Measurements from ENCODE around the gene TMCC3. TPM values are rescaled to one million over a fixed set of nuclear protein-coding genes. Genes with fewer than 3 reads are reported as not detected.

The TMCC3 gene
- total and polyA plus RNA-seq, 9 of the 15 experiments (the other 6 are each of a cell fraction or from before 2014, with no cell fraction given): not detected

DNA sequence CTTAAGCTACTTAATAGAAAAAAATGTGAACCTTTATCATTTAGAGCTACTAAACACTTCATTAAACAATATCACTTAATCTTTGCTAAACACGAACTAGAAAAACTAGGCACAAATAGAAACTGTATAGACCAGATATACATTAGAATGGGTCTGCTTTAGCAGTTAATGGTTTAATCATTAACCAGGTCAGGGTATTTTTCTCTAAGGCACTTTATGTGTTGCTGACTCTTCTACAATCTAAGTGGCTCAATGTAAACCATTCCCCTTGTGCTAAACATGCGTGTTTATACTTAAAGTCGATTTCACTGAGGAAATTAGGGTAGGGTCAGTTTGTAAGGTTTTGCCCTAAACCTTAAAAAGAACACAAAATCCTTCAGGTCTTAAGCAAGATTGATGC lies 29.7 kb downstream of the TMCC3 start (continued):
- no peak for TF ChIP-seq AFF4 (CRISPR knock-in tag; IDR thresholded peaks at IDR 0.05)

DNA sequence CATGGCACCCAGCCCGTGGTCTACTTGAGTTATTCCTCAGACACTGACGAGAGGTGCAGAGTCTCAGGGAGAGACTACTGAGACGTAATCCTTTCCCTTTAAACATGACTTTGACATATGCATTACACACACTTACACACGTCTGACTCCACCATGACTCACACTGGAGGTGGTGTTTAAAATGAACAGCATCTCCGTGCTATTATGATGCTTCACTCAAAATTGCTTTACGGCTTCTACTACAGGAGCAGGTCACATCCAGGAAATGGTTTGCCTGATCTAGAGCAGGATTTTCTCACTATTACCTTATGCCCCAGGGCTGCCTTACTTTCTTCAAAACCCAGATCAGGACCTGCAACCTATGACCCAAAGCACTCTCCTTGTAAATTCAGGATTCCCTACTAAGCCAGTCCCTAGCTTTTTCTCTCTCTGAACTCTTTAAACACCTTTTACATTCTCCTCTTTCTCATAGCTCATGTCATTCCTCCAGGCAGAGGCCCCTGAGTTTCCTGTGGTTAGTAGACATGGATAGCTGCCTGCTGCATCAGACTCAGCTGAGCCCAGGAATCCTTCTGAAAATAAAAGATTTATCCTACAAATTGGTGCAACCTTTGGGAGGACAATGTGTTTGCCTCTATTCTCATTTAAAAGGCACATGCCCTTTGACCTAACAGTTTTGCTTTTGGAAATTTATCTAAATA lies 31.2 kb downstream of the TMCC3 start:
- H4K20me1 ChIP-seq (replicated peaks; ENCODE audit: control insufficient read depth, insufficient read depth, low read length): peaks cover 12% of the 10 kb centered on the region
- no peak overlapping the region for H3K4me3 ChIP-seq
- no peaks in the 10 kb centered on the region for H3K79me2 ChIP-seq (ENCODE audit: control insufficient read depth, insufficient read depth, low read length)
- no peak overlapping the region for H3K27ac ChIP-seq (ENCODE audit: extremely low read depth, low read depth, low read length)
- H3K9ac ChIP-seq (ENCODE audit: insufficient read depth in 1 of 2, low read depth in 2 of 2, low read length in 2 of 2): no peak overlapping the region
- POLR2A ChIA-PET: no interaction called here
- peak; percentile 45; the same call in 1 of the 2 replicates for TF ChIP-seq FOSL1 (tag; conservative IDR thresholded peaks at IDR 0.05)
- no peak for TF ChIP-seq ZNF695 (CRISPR knock-in tag; IDR thresholded peaks at IDR 0.05)
- H3K4me1 ChIP-seq (replicated peaks in 1 of 2; ENCODE audit: control insufficient read depth in 2 of 2, insufficient read depth in 2 of 2, low read length in 2 of 2): peaks cover 9 to 18% of the 10 kb centered on the region in 2 experiments; a peak in 4 of 5 replicates
- no TSS peak for BruUV-seq (replicated peaks)
- H2AFZ ChIP-seq (ENCODE audit: low read depth, low read length): no peak overlapping the region
- H3K27me3 ChIP-seq (ENCODE audit: control insufficient read depth in 2 of 2, insufficient read depth in 2 of 2, low read length in 2 of 2): peaks cover 3 to 18% of the 10 kb centered on the region in 2 experiments; a peak in 4 of 5 replicates
- in situ Hi-C loops (cut with MboI): no loop called here
- intact Hi-C loops (cut with micrococcal nuclease): no loop called here
- H3K9me3 ChIP-seq (replicated peaks; ENCODE audit: control insufficient read depth, insufficient read depth, low read depth, low read length): no peaks in the 10 kb centered on the region
- H3K4me2 ChIP-seq (ENCODE audit: insufficient read depth, low read length): no peak overlapping the region
- 3% methylated on average over 6 of the region's 6 CpGs for WGBS (ENCODE audit: insufficient coverage, low coverage, missing lambda C conversion rate)
- no peaks in the 10 kb centered on the region for H3K9me1 ChIP-seq (ENCODE audit: control insufficient read depth, insufficient read depth, low read length)
- FAIRE-seq: no peak
- CTCF ChIA-PET (ENCODE audit: low intra/inter-chr PET ratio): no interaction called here
- no peak for DNase-seq (ENCODE audit: extremely low read depth in 1 of 4, low spot score in 3 of 4)
- H3K36me3 ChIP-seq (ENCODE audit: control insufficient read depth, insufficient read depth, low read length): no peaks in the 10 kb centered on the region
- ATAC-seq: no peak

Data from K562 (cell line).